ENCODE data around the gene GTF2I.
A peak's percentile ranks its signal among the peaks of the same experiment; 100 is the strongest.
"Not testable (repeated sequence)": the region's sequence is repeated elsewhere in the genome, so short reads cannot be mapped to it uniquely, and the experiment has no call there.

Gene GTF2I

DNA sequence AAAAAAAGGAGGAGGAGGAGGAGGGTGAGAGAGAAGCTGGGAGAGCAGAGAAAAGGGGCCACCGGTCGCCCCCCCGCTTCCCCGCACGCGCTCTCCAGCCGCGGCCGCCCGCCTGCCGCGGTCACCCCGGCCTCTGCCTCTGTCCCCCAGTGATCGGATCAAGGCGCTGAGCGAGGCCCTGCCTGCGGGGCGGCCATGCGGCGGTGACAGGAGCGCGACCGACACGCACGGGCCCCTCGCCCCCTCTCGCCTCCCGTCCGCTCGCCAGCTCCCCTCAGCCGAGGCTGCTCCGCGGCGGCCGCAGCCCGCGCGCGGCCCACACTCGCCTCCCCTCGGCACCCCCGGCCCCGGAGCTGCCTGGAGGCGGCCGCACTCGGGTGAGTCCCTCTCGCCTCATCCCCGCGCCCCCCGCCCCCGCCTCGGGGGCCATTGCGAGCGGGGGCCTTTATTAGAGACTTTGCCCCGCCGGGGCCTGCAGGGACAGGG lies at the start of gene GTF2I:
Gene GTF2I, plus strand, starts transcription at position 27 of the 486 bp plus-strand sequence. CDS start 31,411 bp downstream, outside the sequence.
- DNase-seq, result peak in 1 of 2 donors; percentile 33

DNA sequence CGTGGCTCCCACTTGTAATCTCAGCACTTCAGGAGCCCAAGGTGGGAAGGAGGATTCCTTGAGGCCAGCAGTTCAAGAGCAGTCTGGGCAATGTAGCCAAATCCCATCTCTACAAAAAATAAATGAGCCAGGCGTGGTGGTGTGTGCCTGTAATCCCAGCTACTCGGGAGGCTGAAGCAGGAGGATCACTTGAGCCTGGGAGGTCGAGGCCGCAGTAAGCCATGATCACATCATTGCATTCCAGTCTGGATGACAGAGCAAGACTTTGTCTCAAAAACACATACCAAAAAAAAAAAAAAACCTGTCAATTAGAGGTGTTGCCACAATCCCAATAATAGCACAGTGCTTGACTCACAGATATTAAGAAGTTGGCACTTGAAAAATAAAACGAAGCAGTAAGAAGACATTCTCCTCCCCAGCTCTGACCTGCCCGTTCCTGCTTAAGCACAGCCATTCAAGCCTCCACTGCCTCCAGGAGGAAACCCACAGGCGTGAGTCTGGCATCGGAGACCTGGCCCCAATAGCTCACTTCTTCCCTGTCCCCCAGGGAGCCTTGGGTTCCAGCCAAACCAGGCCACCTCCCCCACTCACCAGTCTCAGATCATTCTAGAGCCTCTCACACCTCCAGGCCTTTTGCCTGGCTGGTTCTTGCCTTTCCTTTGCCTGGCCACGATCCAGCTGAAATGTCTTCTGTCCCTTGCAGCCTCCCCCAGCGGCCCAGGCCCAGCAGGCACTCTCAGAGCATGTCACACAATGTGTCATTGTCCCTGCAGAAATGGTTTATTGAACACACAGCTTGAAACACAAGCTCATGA lies 45.3 kb upstream of the GTF2I start:
- DNase-seq, result no peak

DNA sequence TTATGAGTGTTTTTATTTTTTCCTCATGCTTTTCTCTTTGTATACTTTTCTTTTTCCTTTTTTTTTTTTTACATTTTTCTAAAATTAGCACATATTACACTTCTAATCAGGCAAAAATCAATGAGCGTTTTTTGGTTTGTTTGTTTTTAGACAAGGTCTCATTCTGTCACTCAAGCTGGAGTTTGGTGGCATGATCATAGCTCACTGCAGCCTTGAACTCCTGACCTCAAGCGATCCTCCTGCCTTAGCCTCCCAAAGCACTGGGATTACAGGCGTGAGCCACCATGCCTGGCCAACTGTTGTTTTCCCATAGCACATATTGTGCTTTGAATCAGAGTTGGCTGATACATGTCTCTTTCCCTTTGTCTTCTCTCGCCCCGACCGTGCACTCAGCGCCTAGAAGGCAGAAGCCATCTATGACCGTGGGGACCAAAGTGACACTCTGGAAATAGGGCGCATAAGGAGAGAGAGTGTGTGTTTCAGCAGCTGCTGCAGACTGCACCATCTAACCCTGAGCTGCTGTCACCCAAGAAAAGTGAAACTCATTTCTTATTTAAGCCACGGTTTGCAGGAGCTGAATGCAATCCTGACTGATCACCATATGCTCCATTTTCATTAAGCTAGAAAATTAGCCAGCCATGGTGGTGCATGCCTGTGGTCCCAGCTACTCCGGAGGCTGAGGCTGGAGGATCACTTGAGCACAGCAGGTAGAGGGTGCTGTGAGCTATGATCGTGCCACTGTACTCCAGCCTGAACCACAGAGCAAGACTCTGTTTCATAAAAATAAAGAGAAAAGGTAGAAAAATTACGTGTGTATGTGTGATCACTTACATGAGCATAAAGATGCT lies 41.4 kb upstream of the GTF2I start:
- DNase-seq, result no peak

DNA sequence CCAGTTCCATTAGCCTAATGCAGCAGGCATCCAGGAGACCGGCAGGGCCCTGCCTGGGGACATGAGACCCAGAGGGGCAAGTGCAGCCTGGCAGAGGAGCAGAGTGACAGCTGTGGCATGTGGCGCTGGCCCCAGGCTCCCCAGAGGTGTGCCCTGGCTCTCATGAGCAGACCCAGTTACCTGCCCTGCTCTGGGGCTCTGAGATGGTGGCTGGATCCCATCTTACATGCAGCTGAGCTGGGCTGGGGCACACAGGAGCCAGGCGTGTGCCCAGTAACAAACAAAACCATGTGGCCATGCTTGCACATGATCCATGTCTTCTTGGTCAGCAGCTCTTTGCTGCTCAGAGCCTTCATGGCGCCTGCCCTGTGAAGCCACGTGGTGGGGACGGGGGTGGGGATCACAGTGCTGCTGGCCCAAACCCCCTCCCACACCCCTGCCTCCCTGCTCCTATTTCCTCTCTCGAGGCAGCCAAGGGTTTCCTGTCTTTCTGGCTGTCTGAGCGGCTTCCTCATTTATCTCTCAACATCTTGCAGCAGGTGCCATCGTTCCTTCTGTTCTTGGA lies 40.3 kb upstream of the GTF2I start:
- peak in 1 of 2 donors; percentile 30 for DNase-seq

DNA sequence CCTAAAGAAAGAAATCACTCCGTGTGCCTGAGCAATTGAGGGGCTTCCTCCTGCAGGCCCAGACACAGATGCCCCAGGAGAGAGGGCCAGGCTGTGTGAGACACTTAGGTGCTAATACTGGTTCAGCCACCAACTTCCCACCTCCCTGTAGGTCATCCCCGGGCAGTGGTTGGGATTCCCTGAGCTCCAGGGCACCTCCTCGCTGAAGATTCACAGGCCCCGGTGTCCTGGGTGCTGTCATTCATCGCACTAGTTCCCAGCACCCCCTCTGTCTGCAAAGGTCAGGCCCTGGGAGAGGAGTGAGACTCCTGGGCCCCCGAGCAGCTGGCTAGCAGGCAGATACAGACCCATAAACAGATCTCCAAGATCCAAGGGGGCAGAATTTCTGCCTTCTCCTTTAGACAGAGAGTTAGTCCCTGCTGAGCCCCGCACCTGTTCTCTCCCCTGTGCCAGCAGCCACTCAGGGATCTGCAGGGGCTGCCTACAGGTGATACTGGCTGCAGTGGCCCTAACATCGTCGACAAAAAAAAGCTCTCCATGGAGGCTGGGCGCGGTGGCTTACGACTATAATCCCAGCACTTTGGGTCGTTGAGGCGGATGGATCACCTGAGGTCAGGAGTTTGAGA lies 38.2 kb upstream of the GTF2I start:
- DNase-seq, result no peak

DNA sequence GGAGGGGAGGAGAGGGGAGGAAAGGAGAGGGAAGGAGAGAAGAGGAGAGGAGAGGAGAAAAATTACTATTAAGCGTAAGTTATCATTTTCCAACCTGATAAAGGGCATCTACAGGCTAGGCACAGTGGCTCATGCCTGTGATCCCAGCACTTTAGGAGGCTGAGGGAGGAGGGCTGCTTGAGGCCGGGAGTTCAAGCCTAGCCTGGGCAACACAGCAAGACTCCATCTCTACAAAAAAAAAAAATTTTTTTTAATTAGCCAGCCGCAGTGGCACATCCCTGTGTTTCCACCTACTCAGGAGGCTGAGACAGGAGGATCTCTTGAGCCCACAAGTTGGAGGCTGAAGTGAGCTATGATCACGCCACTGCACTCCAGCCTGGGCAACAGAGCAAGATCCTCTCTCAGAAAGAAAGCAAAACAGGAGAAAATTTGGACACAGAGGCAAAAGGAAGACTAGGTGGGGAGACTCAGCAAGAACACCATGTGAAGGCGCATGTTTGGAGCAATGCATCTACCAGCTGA lies 35.2 kb upstream of the GTF2I start:
- DNase-seq, result no peak

DNA sequence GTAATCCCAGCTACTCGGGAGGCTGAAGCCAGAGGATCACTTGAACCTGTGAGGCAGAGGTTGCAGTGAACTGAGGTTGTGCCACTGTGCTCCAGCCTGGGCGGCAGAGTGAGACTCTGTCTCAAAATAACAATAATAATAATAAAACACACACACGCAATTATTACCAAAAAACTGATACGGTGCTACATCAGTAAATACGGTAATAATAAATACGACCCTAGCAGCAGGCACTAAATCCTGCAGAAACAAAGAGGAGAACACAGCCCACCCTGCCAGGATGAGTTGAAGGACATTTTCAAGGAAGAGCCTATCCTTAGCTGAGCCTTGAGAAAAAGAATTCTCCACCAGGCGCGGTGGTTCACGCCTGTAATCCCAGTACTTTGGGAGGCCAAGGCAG lies 34.4 kb upstream of the GTF2I start:
- no peak for DNase-seq

DNA sequence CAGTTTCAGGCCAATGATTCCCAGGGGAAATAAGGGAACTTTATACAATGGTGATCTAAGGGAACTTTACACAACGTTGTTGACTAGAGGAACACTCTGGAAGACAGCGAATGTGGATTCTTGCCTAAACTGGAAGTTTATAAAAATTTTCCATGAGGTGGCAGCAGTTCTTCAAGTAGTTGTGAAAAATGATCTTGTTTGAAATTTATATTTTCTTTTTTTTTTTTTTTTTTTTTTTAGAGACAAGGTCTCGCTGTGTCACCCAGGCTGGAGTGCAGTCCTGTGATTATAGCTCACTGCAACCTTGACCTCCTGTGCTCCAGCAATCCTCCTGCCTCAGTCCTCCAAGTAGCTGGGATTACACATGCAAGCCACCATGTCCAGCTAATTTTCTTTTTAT lies 32.1 kb upstream of the GTF2I start:
- DNase-seq, result no peak

DNA sequence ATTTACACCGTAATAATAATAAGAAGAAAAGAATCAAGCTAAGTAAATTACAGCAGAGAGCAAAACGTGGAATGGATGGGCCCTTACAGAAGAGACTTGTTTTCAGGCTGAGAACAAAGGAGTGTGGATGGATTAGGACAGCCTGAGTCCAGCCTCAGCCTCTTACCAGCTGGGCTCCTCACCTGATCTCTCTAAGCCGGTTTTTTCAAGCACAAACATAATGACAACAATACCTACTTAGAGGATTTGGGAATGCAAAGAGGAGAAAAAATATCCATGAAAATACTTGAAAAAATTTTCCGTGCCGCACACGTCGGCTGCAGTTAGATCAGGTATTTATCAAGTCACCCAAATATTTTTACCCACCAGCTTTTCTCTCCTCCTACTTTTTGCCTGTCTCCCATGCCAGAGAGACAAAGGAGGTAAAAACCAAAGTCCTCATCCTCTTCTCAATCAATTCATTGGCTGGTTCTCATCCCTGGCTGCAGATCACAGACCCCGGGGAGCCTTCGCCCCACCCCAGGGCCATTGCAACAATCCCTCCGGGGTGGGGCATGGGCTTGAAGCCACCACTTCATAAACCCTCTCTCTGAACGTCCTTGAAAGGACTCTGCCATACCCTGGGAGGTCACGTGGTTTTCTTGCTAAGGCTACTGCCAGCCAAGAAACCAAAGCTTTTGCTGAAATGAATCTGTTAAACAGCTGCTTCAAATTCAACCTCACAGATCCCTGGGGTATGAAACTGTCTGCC lies 29.7 kb upstream of the GTF2I start:
- no peak for DNase-seq

DNA sequence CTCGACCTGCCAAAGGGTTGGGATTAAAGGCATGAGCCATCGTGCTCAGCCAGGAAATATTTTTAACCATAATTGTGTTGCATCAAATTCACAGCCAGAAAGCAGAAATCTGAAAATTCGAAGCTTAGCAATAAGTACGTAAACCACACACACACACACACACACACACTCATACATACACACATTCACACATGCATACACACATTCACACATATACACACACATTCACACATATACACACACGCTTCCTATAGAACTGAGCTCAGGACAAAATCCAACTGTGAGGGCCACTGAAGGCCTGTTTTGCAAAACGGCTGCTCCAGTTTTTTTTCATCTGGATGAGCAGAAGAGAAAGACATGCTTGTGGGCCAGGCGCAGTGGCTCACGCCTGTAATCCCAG lies 25.0 kb upstream of the GTF2I start:
- no peak for DNase-seq

DNA sequence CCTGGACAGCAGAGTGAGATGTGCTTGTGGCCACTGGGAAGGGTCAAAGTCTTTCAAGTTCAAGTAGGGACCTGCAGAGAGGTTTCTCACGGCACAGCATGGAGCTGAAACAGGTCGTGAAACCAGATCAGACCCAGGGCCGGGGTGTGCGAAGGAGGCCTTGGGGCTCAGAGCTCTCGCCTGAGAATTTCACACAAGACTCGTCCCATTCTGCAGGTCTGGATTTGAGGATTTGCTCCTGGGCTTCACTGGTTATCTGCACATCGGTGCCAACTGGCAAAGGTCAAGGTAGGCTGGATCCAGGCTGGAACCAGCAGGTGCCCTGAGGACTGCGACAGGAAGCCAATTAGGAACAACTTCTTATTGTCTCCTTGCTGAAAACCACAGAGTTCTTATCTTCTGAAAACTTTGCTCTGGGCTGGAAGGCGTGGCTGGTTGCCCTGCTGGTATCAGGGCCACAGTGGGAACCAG lies 24.0 kb upstream of the GTF2I start:
- DNase-seq, result no peak

DNA sequence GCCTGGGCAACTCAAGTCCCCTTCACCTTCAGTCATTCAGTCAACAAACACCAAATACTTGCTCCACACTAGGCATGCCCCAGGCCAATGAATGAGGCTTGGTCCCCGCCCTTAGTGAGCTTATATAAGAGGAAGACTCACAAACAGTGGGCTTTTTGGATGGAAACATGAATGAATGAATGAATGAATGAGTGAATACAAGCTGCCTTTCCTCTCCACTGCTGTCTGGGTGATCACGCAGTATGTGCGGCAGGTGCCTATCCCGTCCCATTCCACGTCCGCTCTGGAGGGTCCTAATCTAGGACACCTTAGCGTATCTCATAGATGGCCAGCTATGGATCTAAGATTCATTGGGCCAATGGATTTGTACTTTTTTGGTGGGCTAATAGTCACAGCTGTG lies 19.8 kb upstream of the GTF2I start:
- DNase-seq, result no peak

DNA sequence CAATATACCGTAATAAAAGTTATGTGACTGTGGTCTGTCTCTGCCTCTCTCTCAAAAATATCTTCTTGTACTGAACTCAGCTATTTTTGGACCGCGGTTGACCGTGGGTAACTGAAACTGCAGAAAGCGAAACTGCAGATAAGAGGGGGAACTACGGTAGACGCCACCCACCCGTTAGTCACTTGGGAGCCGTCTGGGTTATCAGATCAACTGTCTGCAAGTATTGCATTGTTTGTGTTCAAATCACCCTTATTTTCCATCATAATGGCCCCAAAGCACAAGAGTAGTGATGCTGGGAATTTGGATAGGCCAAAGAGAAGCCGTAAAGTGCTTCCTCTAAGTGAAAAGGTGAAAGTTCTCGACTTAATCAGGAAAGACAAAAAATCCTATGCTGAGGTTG lies 7.5 kb upstream of the GTF2I start:
- peak; percentile 83 for DNase-seq

DNA sequence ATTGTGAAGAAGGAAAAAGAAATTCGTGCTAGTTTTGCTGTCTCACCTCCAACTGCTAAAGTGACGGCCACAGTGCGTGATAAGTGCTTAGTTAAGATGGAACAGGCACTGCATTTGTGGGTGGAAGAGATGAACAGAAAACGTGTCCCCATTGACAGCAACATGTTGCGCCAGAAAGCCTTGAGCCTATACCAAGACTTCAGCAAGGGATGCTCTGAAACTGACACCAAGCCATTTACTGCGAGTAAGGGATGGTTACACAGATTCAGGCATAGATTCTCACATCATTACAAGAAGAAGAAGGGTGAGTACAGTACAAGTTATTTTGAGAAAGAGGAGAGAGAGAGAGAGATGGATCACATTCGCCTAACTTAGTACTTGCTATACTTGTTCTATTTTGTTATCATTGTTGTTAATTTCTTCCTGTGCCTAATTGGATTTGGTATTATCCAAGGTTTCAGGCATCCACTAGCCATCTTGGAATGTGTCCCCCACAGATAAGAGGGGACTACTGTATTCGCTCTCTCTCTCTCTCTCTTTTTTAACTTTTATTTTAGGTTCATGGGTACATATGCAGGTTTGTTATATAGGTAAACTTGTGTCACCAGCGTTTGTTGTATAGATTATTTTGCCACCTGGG lies 6.9 kb upstream of the GTF2I start:
- not testable (repeated sequence) for DNase-seq

DNA sequence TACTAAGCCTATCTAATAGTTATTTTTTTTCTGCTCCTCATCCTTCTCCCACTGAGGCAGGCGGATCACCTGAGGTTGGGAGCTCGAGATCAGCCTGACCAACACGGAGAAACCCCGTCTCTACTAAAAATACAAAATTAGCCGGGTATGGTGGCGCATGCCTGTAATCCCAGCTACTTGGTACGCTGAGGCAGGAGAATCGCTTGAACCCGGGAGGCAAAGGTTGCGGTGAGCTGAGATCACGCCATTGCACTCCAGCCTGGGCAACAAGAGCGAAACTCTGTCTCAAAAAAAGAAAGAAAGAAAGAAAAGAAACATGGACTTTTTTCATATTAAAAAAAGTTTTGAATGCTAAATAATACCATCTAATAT lies 6.4 kb upstream of the GTF2I start:
- DNase-seq, result not testable (repeated sequence)

DNA sequence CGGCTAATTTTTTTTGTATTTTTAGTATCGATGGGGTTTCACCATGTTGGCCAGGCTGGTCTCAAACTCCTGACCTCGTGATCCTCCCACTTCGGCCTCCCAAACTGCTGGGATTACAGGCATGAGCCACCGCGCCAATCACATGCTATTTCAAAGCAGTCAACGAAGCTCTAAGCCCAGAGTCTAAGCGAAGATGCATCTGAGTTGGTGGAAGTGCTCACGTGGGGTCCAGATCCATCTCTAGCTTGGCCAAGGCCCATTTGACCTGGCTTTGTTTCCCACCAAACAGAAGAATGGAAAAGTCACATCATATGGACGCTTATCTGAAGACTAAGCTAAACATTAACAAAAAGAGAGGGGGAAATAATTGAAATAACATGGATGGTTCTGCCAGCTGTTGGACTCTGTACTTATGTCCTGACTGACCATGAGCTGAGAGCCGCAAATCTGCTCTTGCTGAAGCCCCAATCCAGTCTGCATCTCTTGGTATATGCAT lies 3.8 kb upstream of the GTF2I start:
- no peak for DNase-seq

DNA sequence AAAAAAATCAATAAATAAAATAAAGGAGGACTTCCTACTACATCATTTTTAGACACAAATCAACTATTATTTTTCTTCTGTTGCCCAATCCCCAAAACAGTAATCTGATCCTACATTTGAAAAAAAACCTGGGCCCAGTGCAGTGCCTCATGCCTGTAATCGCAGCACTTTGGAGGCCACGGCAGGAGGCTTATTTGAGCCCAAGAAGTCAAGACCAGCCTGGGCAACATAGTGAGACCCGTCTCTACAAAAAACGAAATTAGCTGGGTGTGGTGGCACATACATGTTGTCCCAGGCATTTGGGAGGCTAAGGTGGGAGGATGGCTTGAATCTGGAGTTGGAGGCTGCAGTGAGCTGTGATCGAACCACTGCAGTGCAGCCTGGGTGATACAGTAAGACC lies 2.7 kb upstream of the GTF2I start:
- DNase-seq, result no peak

DNA sequence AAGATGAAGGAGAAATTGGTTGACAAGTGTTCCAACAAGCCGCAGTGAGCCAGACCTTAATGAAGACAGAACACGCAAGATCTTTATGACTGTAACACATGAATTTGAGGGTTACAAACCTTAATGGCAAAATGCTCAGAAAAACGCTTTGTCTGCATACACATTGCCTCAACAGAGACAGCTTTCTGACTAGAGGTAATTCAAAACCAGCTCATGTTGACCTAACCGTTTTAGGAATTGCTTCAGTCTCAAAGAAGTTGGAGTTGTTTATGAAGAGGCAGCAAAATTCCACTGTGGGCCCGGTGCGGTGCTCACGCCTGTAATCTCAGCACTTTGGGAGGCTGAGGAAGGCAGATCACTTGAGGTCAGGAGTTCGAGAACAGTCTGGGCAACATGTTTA lies 2.2 kb upstream of the GTF2I start:
- DNase-seq, result no peak

DNA sequence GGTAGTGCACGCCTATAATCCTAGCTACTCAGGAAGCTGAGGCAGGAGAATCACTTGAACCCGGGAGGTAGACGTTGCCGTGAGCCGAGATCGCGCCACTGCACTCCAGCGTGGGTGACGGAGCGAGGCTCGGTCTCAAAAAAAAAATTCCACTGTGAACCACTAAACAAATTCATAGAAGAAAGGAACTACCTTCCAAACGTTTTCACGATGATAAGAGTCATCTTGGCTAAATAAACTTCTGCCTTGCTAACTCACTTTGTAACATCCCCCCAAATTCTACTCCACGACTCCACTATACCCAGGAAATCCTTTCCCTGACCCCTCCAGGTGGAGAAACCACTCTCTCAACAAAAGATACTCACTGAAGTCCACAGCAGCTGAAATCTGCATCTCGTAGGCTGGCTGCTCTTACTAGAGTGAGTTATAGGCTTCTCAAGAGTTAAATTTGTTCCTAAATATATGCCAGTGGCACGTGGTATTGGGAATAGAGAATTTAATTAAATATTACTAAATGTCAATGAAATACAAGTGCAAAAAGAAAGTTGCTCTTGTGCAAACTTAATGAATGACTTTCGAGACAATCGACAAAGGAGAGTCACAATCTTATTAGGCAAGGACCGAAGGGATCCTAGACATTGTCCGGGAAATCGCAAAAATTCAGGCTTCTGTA lies 1.6 kb upstream of the GTF2I start:
- peak in 1 of 2 donors; percentile 16 for DNase-seq

DNA sequence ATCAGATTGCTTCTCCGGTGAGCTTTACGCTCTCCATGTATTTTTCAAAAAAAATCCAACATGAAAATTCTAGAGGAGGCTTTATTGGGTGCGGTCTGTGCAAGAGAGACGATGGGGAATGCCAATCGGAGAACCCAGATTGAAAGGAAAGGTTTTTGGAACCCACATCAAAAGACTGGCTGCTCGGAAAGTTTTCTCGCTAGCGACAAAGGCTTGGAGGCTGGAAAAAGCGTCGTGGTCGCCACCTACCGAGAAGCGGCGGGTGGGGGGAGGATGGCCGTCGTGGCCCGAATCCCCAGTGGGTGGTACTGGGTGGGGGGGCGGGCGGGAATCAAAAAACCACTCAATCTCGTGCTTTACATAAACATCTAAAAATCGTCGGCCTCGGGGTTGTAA lies 1.1 kb upstream of the GTF2I start:
- DNase-seq, result peak; percentile 65 to 76
